IPS-20b (cell line): ENCODE results near the gene MOV10L1.

Source experiments
- H3K27ac ChIP-seq: one replicate; pipeline ENCODE4 v1.5.1; 2013; ENCODE audit warnings: low read length
- H3K27me3 ChIP-seq: 2 replicates; pipeline ENCODE4 v1.6.1; 2013; ENCODE audit warnings: mild to moderate bottlenecking, low read length, inconsistent platforms; ENCODE audit not compliant: insufficient read depth
- H3K36me3 ChIP-seq: 2 replicates; pipeline ENCODE4 v1.6.1; 2013; ENCODE audit warnings: low read depth, mild to moderate bottlenecking, inconsistent platforms, low read length, moderate library complexity; ENCODE audit not compliant: insufficient read depth
- H3K4me1 ChIP-seq: 2 replicates; pipeline ENCODE4 v1.6.1; 2013; ENCODE audit warnings: mild to moderate bottlenecking, control low read depth, inconsistent platforms, low read length, moderate library complexity; ENCODE audit not compliant: insufficient read depth
- H3K4me3 ChIP-seq: 2 replicates; pipeline ENCODE4 v1.5.1; 2013; ENCODE audit warnings: mild to moderate bottlenecking, low read length, inconsistent platforms
- H3K9ac ChIP-seq: 2 replicates; pipeline ENCODE4 v1.6.1; 2013; ENCODE audit warnings: low read depth, mild to moderate bottlenecking, inconsistent platforms, low read length, moderate library complexity
- H3K9me3 ChIP-seq: 2 replicates; pipeline ENCODE4 v1.6.1; 2013; ENCODE audit warnings: mild to moderate bottlenecking, low read depth, low read length, inconsistent platforms; ENCODE audit not compliant: insufficient read depth

The MOV10L1 gene

DNA sequence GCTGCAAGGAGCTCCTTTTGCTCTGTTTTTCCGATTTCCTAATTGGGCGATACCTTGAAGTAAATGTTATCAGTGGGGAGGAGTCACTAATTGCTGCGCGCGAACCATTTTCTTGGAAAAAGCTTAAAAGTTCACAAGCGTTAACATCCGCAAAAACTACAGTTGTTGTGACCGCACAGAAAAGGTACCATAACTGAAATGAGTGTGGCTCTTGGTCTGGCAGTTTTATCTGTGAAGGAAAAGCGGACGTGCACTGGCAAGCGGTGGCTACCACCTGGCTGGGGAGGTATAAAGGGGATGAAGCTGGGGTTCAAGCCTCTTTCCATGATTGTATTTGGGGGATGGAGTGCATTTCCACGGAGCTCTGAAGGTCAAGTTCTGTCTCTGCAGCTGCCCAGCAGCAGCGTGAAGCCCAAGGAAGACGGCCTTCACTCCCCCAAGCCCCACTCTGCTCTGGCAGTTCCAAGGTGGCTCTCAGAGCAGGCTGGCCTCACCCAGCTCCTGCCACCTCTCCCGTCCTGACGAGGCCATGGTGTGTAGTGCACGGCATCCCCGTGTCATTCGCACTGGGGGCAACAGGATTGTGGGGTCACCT lies 27.5 kb downstream of the MOV10L1 start:
- no peaks in the 10 kb centered on the region for H3K36me3 ChIP-seq
- H3K9ac ChIP-seq, result no peak overlapping the region
- H3K4me3 ChIP-seq, result no peak overlapping the region
- no peaks in the 10 kb centered on the region for H3K4me1 ChIP-seq
- H3K9me3 ChIP-seq, result no peaks in the 10 kb centered on the region
- H3K27ac ChIP-seq, result no peak overlapping the region
- H3K27me3 ChIP-seq, result no peaks in the 10 kb centered on the region

DNA sequence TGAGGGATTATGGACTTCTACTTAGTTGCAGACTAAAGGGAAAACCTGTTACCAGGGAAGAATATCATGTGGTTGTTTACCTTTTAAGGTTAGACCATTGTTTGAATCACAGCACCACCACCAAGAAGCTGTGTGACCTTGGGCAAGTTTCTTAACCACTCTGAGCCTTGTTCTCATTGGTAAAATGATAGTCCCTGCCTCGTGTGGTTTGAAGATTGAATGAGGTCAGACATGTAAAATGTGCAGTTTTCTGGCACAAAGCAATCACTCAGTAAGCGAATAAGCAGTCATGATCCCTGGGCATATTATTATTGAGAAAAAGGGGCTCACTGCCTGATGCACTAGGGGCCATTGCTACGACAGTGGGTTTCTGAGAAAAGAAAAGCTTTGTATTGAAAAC lies 28.3 kb downstream of the MOV10L1 start:
- Histone ChIP-seq H3K9me3 (no peaks in the 10 kb centered on the region), H3K9ac (no peak overlapping the region), H3K27me3 (no peaks in the 10 kb centered on the region), H3K4me1 (no peaks in the 10 kb centered on the region), H3K4me3 (no peak overlapping the region), H3K36me3 (no peaks in the 10 kb centered on the region), H3K27ac (no peak overlapping the region)

DNA sequence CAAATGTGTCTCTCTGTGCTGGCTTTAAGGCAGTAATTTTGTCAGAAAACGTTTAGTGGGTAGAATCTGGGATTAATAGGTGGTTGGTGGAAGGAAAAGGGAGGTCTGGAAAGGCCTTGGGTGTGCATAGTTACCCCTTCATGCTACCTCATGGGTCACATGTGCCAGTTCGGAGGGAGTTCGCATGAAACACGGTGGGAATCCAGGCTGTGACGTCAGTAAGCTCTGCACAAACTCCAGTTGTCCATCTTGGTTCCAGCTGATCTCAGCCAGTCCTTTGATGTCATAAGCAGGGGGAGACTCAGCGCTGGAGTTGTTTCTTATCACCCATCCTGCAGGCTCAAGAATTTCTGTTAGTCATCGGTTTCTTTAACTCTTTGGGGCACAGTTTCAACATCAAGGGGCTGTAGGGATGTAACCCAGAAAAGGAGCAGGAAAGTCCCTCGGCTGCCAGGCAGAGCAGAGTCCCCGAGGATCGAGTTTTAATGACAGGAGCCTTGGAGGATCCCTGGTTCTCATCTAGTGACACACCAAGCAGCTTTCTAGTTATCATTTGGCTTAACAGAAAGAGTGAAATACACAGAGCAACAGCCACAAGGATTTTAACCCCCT lies 28.9 kb downstream of the MOV10L1 start:
- no peak overlapping the region for H3K27ac ChIP-seq

DNA sequence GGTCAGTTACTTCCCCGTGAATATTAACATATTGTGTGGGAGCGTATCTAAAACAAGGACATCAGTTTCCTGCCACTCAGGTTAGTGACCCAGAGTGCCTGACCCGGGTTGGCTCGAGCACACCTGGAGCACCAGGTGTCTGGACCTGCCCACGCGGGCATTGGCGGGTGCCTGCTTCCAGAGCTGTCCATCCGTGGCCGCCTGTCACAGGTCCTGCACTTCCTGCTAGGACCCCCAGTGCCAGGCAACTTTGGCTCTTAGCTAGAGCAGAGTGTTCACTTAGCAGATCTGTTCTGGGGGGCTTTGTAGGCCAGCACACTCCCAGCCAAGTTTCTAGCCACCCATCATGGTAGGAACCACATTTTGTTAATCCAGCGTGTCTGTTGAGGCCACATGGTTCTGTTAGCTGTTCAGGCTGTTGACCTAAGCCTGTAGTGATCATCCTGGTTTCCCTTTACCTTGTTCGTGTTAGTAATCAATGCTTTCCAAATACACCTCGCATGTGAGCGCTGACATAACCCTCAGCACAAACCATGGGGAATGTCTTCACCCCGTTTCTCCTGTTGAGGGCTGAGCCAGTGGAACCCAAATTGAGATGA lies 29.5 kb downstream of the MOV10L1 start:
- Histone ChIP-seq H3K27ac (no peak overlapping the region), H3K9ac (no peak overlapping the region), H3K4me1 (no peaks in the 10 kb centered on the region), H3K36me3 (no peaks in the 10 kb centered on the region), H3K27me3 (no peaks in the 10 kb centered on the region), H3K9me3 (no peaks in the 10 kb centered on the region), H3K4me3 (no peak overlapping the region)

More for the DNA sequence above, 28.9 kb downstream of the MOV10L1 start:
- Histone ChIP-seq H3K9me3 (no peaks in the 10 kb centered on the region), H3K27me3 (no peaks in the 10 kb centered on the region), H3K4me1 (no peaks in the 10 kb centered on the region), H3K9ac (no peak overlapping the region), H3K36me3 (no peaks in the 10 kb centered on the region), H3K4me3 (no peak overlapping the region)

DNA sequence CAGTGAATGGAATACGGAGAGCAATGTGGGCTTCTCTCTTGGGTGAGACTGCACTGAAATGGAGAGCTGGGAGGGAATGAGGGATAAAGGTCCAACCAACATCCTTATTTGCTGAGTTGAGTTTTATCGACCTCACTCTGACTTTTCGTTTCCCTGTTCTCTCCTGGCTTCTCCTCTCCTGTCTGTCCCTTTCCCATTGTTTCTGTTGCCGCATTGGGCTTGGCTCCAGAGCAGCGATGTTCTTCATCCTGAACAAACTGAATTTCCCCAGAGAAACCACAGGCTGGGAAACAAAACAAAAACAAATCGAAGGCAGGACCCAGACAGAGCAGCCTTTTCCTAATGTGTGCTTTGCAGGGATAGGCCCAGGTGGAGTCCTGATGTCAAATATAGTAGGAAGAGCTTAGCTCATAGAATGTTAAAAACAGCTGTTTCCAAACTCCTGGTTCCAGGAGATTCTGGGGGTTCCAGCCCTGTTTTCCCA lies 30.0 kb downstream of the MOV10L1 start:
- H3K9me3 ChIP-seq, result no peaks in the 10 kb centered on the region
- H3K27me3 ChIP-seq, result no peaks in the 10 kb centered on the region
- no peak overlapping the region for H3K4me3 ChIP-seq
- no peak overlapping the region for H3K9ac ChIP-seq
- no peak overlapping the region for H3K27ac ChIP-seq
- no peaks in the 10 kb centered on the region for H3K4me1 ChIP-seq
- no peaks in the 10 kb centered on the region for H3K36me3 ChIP-seq

DNA sequence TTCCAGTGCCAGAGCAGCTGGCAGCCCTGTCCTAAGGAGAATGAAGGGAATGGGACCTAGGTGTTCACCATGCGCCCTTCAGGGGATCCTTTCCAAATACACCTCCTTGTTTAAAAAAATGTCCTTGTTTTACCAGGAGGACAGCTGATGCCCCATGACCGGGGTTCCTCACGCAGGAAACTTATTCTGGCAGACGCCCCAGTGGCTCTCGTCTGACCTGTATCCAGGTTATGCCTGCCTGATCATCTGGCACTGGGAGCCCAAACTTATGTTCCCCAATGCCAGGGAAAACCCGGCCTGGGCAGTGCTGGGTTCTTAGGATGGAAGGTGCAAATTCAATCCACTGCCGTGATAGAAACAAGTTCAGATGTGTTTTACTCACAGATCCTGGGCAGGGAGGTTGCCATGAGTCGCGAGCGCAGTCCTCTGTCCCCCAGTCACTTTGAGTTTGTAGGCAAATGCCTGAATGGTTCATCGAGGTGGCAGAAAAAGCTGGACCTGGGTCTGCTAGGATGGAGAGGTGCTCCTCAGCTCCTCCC lies 31.5 kb downstream of the MOV10L1 start:
- no peaks in the 10 kb centered on the region for H3K36me3 ChIP-seq
- no peaks in the 10 kb centered on the region for H3K9me3 ChIP-seq
- no peak overlapping the region for H3K27ac ChIP-seq
- no peak overlapping the region for H3K9ac ChIP-seq
- H3K4me3 ChIP-seq, result no peak overlapping the region
- no peaks in the 10 kb centered on the region for H3K27me3 ChIP-seq
- H3K4me1 ChIP-seq, result no peaks in the 10 kb centered on the region

DNA sequence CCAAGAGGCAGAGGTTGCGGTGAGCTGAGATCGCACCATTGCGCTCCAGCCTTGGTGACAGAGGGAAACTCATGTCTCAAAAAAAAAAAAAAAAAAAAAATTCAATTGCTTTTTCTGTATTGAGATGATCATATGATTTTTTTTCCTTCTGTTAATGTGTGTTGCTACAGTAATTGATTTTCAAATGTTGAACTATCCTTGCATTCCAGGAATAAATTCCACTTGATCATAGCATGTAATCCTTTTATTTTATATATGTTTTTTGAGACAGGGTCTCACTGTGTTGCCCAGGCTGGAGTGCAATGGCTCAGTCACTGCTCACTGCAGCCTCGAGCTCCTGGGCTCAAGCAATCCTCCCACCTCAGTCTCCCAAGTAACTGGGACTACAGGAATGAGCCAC lies 33.3 kb downstream of the MOV10L1 start:
- no peaks in the 10 kb centered on the region for H3K9me3 ChIP-seq
- no peak overlapping the region for H3K9ac ChIP-seq
- no peak overlapping the region for H3K4me3 ChIP-seq
- H3K27me3 ChIP-seq, result no peaks in the 10 kb centered on the region; the same call in 1 of the 2 replicates
- no peak overlapping the region for H3K27ac ChIP-seq
- H3K4me1 ChIP-seq, result no peaks in the 10 kb centered on the region
- no peaks in the 10 kb centered on the region for H3K36me3 ChIP-seq

DNA sequence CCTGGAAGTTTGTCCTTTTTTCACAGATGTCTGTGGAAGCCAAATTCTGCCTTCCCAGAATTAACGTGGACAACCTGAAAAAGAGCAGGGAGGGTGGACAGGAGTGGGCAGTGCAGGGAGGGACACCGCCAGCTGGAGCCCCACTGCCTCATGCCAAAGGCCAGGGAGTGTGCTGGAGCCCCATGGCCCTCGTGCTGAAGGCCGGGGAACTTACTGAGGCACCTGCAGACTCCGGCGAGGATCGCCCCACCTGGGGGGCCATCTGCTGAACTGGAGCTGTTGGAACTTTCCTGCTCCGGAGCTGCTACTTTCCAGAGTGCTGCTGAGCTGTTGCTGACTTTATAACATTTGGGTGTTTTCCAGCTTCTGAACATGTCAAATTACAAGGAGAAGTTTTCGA lies 35.2 kb downstream of the MOV10L1 start:
- Histone ChIP-seq H3K9ac (no peak overlapping the region), H3K36me3 (no peaks in the 10 kb centered on the region), H3K27ac (no peak overlapping the region), H3K9me3 (no peaks in the 10 kb centered on the region), H3K4me1 (no peaks in the 10 kb centered on the region), H3K27me3 (no peaks in the 10 kb centered on the region; the same call in 1 of the 2 replicates), H3K4me3 (no peak overlapping the region)

DNA sequence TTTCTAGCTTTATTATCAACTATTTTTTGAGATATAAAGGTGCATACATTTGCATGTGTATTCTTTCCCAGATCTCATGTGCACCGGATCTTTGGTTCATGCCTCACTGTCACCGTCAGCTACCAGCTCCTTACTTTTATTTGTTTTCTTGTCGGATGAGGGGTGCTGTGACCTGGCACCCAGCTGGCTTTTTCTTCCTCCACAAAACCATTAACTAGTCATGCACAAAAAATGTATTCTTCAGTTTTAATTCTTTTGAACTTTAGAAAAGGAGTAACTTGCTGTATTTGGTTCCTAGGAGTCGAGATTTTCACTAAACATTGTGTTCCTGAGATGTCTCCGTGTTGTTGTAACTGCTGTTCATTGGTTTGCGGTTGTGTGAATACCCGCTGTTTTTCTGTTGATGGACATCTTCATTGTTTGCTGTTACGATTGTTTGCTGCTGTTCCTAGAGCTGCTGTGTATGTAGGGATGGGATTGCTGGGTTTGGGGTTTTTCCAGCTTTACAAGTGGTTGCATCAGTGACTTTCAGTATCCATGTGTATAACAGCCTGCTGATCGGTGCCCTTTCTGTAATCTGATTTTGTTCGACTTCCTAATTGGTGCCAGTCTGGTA lies 39.4 kb downstream of the MOV10L1 start:
- Histone ChIP-seq H3K9ac (no peak overlapping the region), H3K4me1 (no peaks in the 10 kb centered on the region), H3K36me3 (no peaks in the 10 kb centered on the region), H3K9me3 (no peaks in the 10 kb centered on the region), H3K4me3 (no peak overlapping the region), H3K27me3 (no peaks in the 10 kb centered on the region; the same call in 1 of the 2 replicates), H3K27ac (no peak overlapping the region)

DNA sequence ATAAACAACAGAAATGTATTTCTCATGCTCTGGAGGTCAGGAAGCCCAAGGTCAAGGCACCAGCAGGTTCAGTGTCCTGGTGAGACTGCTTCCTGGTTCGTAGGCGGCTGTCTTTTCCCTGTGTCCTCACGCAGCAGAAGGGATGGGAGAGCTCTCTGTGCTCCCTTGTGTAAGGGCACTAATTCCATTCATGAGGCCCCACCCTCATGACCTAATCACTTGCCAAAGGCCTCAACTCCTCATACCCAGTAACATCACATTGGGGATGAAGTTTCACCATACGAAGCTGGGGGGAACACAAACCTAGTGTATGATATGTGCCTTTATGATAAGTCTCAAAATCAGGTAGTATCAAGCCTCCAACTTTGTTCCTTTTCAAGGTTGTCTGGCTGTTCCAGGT lies 42.1 kb downstream of the MOV10L1 start:
- H3K27me3 ChIP-seq, result no peaks in the 10 kb centered on the region; the same call in 1 of the 2 replicates
- H3K9ac ChIP-seq, result no peak overlapping the region
- H3K4me3 ChIP-seq, result no peak overlapping the region
- no peaks in the 10 kb centered on the region for H3K9me3 ChIP-seq
- no peak overlapping the region for H3K27ac ChIP-seq
- H3K36me3 ChIP-seq, result no peaks in the 10 kb centered on the region
- H3K4me1 ChIP-seq, result no peaks in the 10 kb centered on the region

DNA sequence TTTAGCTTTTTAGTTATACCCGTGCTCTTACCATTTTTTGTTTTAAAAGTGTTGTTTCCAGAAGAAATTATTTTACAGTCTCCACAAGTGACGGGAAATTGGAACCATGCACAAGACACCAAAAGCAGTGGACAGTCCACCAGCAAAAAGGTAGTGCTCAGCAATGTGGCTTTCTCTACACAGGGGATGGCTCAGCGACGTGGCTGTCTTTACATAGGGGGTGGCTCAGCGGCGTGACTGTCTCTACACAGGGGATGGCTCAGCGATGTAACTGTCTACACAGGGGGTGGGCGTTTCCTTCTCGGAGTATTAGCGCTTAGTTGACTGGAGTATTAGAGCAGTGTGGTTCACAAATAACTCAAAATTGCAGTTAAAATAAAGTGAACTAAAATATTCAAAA lies 44.7 kb downstream of the MOV10L1 start:
- Histone ChIP-seq H3K27ac (no peak overlapping the region), H3K36me3 (no peaks in the 10 kb centered on the region), H3K27me3 (no peaks in the 10 kb centered on the region), H3K4me3 (no peak overlapping the region), H3K9ac (no peak overlapping the region), H3K4me1 (no peaks in the 10 kb centered on the region), H3K9me3 (no peaks in the 10 kb centered on the region)
